CD14-positive monocyte (primary cell): ENCODE data around the gene LIF. TPM values are rescaled to one million over a fixed set of nuclear protein-coding genes. Genes with fewer than 3 reads are reported as not detected.

Experiments used
- DNase-seq, 3 donors: peaks; one replicate each; pipeline ENCODE4 v3.0.0-alpha.2; 2011 to 2022
- H2AFZ ChIP-seq: 2 replicates; pipeline ENCODE4 v1.6.0; 2012; ENCODE audit warnings: mild to moderate bottlenecking, low read depth, low read length, inconsistent platforms; ENCODE audit not compliant: insufficient read depth, poor library complexity, severe bottlenecking
- H3K27ac ChIP-seq, 2 donors: 1 replicate in 1 of 2; 2 replicates in 1 of 2; pipeline ENCODE4 v1.5.1; 2012 to 2013; ENCODE audit warnings: low read length in 2 of 2, control low read depth in 1 of 2, inconsistent platforms in 1 of 2, low read depth in 1 of 2, mild to moderate bottlenecking in 1 of 2
- H3K27me3 ChIP-seq, 2 donors: one replicate each; pipeline versions ENCODE4 v1.6.0 to v1.6.1; 2011 to 2013; ENCODE audit warnings: low read length in 2 of 2; ENCODE audit not compliant: control insufficient read depth in 2 of 2, insufficient read depth in 2 of 2
- H3K36me3 ChIP-seq, 2 donors: replicated peaks in 1 of 2; 1 replicate in 1 of 2; 2 replicates in 1 of 2; pipeline versions ENCODE4 v1.5.1 to v1.6.1; 2012 to 2013; ENCODE audit warnings: low read length in 2 of 2, control low read depth in 1 of 2, inconsistent platforms in 1 of 2, mild to moderate bottlenecking in 1 of 2; ENCODE audit not compliant: insufficient read depth in 2 of 2, control insufficient read depth in 1 of 2
- H3K4me1 ChIP-seq, 2 donors: 1 replicate in 1 of 2; 2 replicates in 1 of 2; pipeline versions ENCODE4 v1.5.1 to v1.6.1; 2012 to 2013; ENCODE audit warnings: low read length in 2 of 2, control low read depth in 1 of 2, inconsistent platforms in 1 of 2, mild to moderate bottlenecking in 1 of 2, moderate library complexity in 1 of 2; ENCODE audit not compliant: insufficient read depth in 2 of 2, control insufficient read depth in 1 of 2
- H3K4me2 ChIP-seq: replicated peaks from 2 replicates; pipeline ENCODE3; 2012; ENCODE audit warnings: low read length, moderate library complexity, mild to moderate bottlenecking; ENCODE audit not compliant: poor library complexity, severe bottlenecking; ENCODE audit errors: extremely low read depth
- H3K4me3 ChIP-seq, 3 experiments: fragments of 200-600 bp in 1 of 3; sonication (generic) in 1 of 3; replicated peaks in 1 of 3; 1 replicate in 2 of 3; 2 replicates in 1 of 3; pipeline ENCODE4 v1.5.1; 2011 to 2013; ENCODE audit warnings: low read length in 3 of 3, mild to moderate bottlenecking in 3 of 3, control low read depth in 2 of 3, low read depth in 2 of 3, inconsistent platforms in 1 of 3, moderate library complexity in 1 of 3
- H3K79me2 ChIP-seq: 2 replicates; pipeline ENCODE4 v1.6.0; 2012; ENCODE audit warnings: mild to moderate bottlenecking, control low read depth, inconsistent platforms, low read length, moderate library complexity; ENCODE audit not compliant: insufficient read depth
- H3K9ac ChIP-seq: 2 replicates; pipeline ENCODE4 v1.6.0; 2017; ENCODE audit warnings: low read length, mild to moderate bottlenecking; ENCODE audit not compliant: insufficient read depth, poor library complexity, severe bottlenecking
- H3K9me3 ChIP-seq, 2 donors: replicated peaks in 1 of 2; 1 replicate in 1 of 2; 2 replicates in 1 of 2; pipeline versions ENCODE4 v1.5.1 to v1.6.1; 2012 to 2013; ENCODE audit warnings: low read length in 2 of 2, control low read depth in 1 of 2; ENCODE audit not compliant: control insufficient read depth in 1 of 2, insufficient read depth in 1 of 2
- H4K20me1 ChIP-seq: 2 replicates; pipeline ENCODE4 v1.6.0; 2012; ENCODE audit warnings: mild to moderate bottlenecking, low read length, control low read depth, moderate library complexity; ENCODE audit not compliant: insufficient read depth
- H3K27ac Mint-ChIP-seq, 7 donors: one replicate each; pipeline ENCODE4 v1.8.0; 2020; ENCODE audit warnings: mild to moderate bottlenecking in 7 of 7, mixed read lengths in 7 of 7, moderate library complexity in 6 of 7, inconsistent platforms in 2 of 7
- H3K27me3 Mint-ChIP-seq, 3 donors: one replicate each; pipeline ENCODE4 v1.8.0; 2021 to 2022; ENCODE audit warnings: low read depth in 3 of 3, mild to moderate bottlenecking in 3 of 3, mixed read lengths in 3 of 3, moderate library complexity in 3 of 3, inconsistent platforms in 1 of 3
- H3K36me3 Mint-ChIP-seq, 2 donors: one replicate each; pipeline ENCODE4 v1.8.0; 2020; ENCODE audit warnings: mixed read lengths in 2 of 2, inconsistent platforms in 1 of 2, mild to moderate bottlenecking in 1 of 2
- H3K4me1 Mint-ChIP-seq: one replicate; pipeline ENCODE4 v1.8.0; 2020; ENCODE audit warnings: mild to moderate bottlenecking, mixed read lengths
- H3K4me3 Mint-ChIP-seq, 2 donors: one replicate each; pipeline ENCODE4 v1.8.0; 2020; ENCODE audit warnings: mild to moderate bottlenecking in 2 of 2, mixed read lengths in 2 of 2, moderate library complexity in 1 of 2
- H3K9me3 Mint-ChIP-seq, 7 donors: one replicate each; pipeline ENCODE4 v1.8.0; 2020 to 2022; ENCODE audit warnings: mixed read lengths in 7 of 7, mild to moderate bottlenecking in 6 of 7, moderate library complexity in 6 of 7, inconsistent platforms in 2 of 7
- CTCF ChIP-seq: fragments of 200-600 bp; IDR thresholded peaks from one replicate; pipeline ENCODE4 v1.8.0; 2022; ENCODE audit warnings: antibody characterized with exemption, mild to moderate bottlenecking
- WGBS: methylation state at CpG from one replicate; pipeline ENCODE4 v1.1.5; 2013; ENCODE audit warnings: missing lambda C conversion rate; ENCODE audit not compliant: insufficient coverage; 5-methylcytosine and 5-hydroxymethylcytosine counted together
- intact Hi-C, 2 donors: fragments of 100-400 bp; cut with micrococcal nuclease; formaldehyde crosslinking; loops; one replicate each; pipeline versions ENCODE4 v1.15.0 to v1.15.1; 2023
- polyA plus RNA-seq, 3 donors: library from polyadenylated mRNA; depleted of rRNA in 1 of 3; unstranded in 2 of 3; stranded (reverse) in 1 of 3; fragments of 300-500 nt in 2 of 3; fragments of >200 nt in 1 of 3; fragmentation: Illumina TruSeq in 2 of 3; gene quantifications; 1 replicate in 2 of 3; 2 replicates in 1 of 3; pipeline ENCODE4 v1.2.3, GENCODE V29; 2012 to 2021

Gene LIF
- polyA plus RNA-seq, 3 donors, result 7.0 TPM; not detected in 2

GRCh38 chr22:30238661-30239487, 7.7 kb downstream of the LIF start:
- intact Hi-C loops, result no loop called here
- no peaks in the 10 kb centered on the region for H3K4me1 Mint-ChIP-seq
- H3K36me3 Mint-ChIP-seq, result no peaks in the 10 kb centered on the region
- H3K9me3 Mint-ChIP-seq, result peaks cover 3 to 8% (median 6%) of the 10 kb centered on the region in 7 donors
- Histone ChIP-seq H3K27ac (no peak overlapping the region), H3K4me2 (no peak overlapping the region), H3K9ac (no peak overlapping the region), H3K79me2 (no peaks in the 10 kb centered on the region), H2AFZ (no peak overlapping the region), H3K36me3 (no peaks in the 10 kb centered on the region), H3K9me3 (peaks cover 0 to 6% of the 10 kb centered on the region in 2 donors), H3K4me1 (no peaks in the 10 kb centered on the region), H3K4me3 (no peak overlapping the region), H3K27me3 (no peaks in the 10 kb centered on the region), H4K20me1 (no peaks in the 10 kb centered on the region)
- H3K4me3 Mint-ChIP-seq, result no peak overlapping the region
- WGBS, result 97% methylated on average over 25 of the region's 27 CpGs
- H3K27ac Mint-ChIP-seq, result peak overlapping the region in 1 of 7 donors; percentile 43
- DNase-seq, result no peak
- H3K27me3 Mint-ChIP-seq, result peaks cover 7 to 20% (median 9%) of the 10 kb centered on the region in 3 donors
- TF ChIP-seq CTCF, result no peak

- intact Hi-C loops, result no loop called here
Observed at GRCh38 chr22:30238136-30238535, 8.4 kb downstream of the LIF start.

More at GRCh38 chr22:30238136-30238535, 8.4 kb downstream of the LIF start:
- no peak overlapping the region for H3K4me3 Mint-ChIP-seq
- Histone ChIP-seq H3K27ac (no peak overlapping the region), H3K27me3 (no peaks in the 10 kb centered on the region), H3K9ac (no peak overlapping the region), H3K9me3 (peaks cover 0 to 6% of the 10 kb centered on the region in 2 donors), H3K4me3 (no peak overlapping the region), H3K4me1 (no peaks in the 10 kb centered on the region), H3K79me2 (no peaks in the 10 kb centered on the region), H3K36me3 (no peaks in the 10 kb centered on the region), H3K4me2 (no peak overlapping the region), H2AFZ (no peak overlapping the region), H4K20me1 (no peaks in the 10 kb centered on the region)
- H3K27ac Mint-ChIP-seq, result peak overlapping the region in 1 of 7 donors; percentile 36
- peaks cover 5 to 18% (median 6%) of the 10 kb centered on the region in 3 donors for H3K27me3 Mint-ChIP-seq
- TF ChIP-seq CTCF, result no peak
- no peaks in the 10 kb centered on the region for H3K36me3 Mint-ChIP-seq
- no peak for DNase-seq
- H3K4me1 Mint-ChIP-seq, result no peaks in the 10 kb centered on the region
- 97% methylated on average over 3 of the region's 9 CpGs for WGBS
- peaks cover 3 to 8% (median 6%) of the 10 kb centered on the region in 7 donors for H3K9me3 Mint-ChIP-seq
